ENCODE results near the gene FOXN3. TPM values are rescaled to one million over a fixed set of nuclear protein-coding genes. Genes with fewer than 3 reads are reported as not detected.
A peak's percentile ranks its signal among the peaks of the same experiment; 100 is the strongest.

FOXN3 gene
- total RNA-seq, 2 experiments from 2014 or later = 80.1 to 82.4 TPM

GRCh38 chr14:89270439-89271227 is 146.4 kb downstream of the FOXN3 start:
- no peak overlapping the region for H3K4me3 Mint-ChIP-seq
- peaks cover 40% of the 10 kb centered on the region for H3K36me3 Mint-ChIP-seq
- H3K27ac Mint-ChIP-seq = peak overlapping the region; percentile 17
- peaks cover 1% of the 10 kb centered on the region for H3K9me3 Mint-ChIP-seq
- DNase-seq = no peak
- peaks cover 65% of the 10 kb centered on the region for H3K4me1 Mint-ChIP-seq
- no peaks in the 10 kb centered on the region for H3K27me3 Mint-ChIP-seq

- Mint-ChIP-seq H3K9me3 (no peaks in the 10 kb centered on the region), H3K27ac (no peak overlapping the region), H3K36me3 (peaks cover 35% of the 10 kb centered on the region), H3K27me3 (no peaks in the 10 kb centered on the region), H3K4me1 (peaks cover 64% of the 10 kb centered on the region), H3K4me3 (no peak overlapping the region)
- no peak for DNase-seq
These were observed 147.6 kb downstream of the FOXN3 start for GRCh38 chr14:89269404-89269803.

GRCh38 chr14:89268514-89268913 is 148.5 kb downstream of the FOXN3 start:
- peaks cover 34% of the 10 kb centered on the region for H3K36me3 Mint-ChIP-seq
- H3K27me3 Mint-ChIP-seq = no peaks in the 10 kb centered on the region
- H3K9me3 Mint-ChIP-seq = peaks cover 4% of the 10 kb centered on the region
- no peak overlapping the region for H3K4me3 Mint-ChIP-seq
- no peak overlapping the region for H3K27ac Mint-ChIP-seq
- DNase-seq = no peak
- peaks cover 61% of the 10 kb centered on the region for H3K4me1 Mint-ChIP-seq

- Mint-ChIP-seq H3K4me1 (peaks cover 55% of the 10 kb centered on the region), H3K9me3 (peaks cover 4% of the 10 kb centered on the region), H3K27ac (no peak overlapping the region), H3K4me3 (no peak overlapping the region), H3K27me3 (no peaks in the 10 kb centered on the region), H3K36me3 (peaks cover 31% of the 10 kb centered on the region)
- DNase-seq = no peak
These were observed 149.4 kb downstream of the FOXN3 start for GRCh38 chr14:89267656-89268055.

GRCh38 chr14:89267163-89267562 is 149.9 kb downstream of the FOXN3 start:
- Mint-ChIP-seq H3K36me3 (peaks cover 33% of the 10 kb centered on the region), H3K27ac (no peak overlapping the region), H3K27me3 (no peaks in the 10 kb centered on the region), H3K9me3 (peaks cover 4% of the 10 kb centered on the region), H3K4me3 (no peak overlapping the region), H3K4me1 (peaks cover 58% of the 10 kb centered on the region)
- DNase-seq = no peak

- H3K27ac Mint-ChIP-seq = no peak overlapping the region
- peaks cover 57% of the 10 kb centered on the region for H3K4me1 Mint-ChIP-seq
- no peaks in the 10 kb centered on the region for H3K27me3 Mint-ChIP-seq
These were observed 150.3 kb downstream of the FOXN3 start for GRCh38 chr14:89266754-89267153.

GRCh38 chr14:89265234-89265633 is 151.8 kb downstream of the FOXN3 start:
- H3K4me3 Mint-ChIP-seq = no peak overlapping the region
- H3K27me3 Mint-ChIP-seq = no peaks in the 10 kb centered on the region
- no peak overlapping the region for H3K27ac Mint-ChIP-seq
- peaks cover 44% of the 10 kb centered on the region for H3K4me1 Mint-ChIP-seq
- H3K9me3 Mint-ChIP-seq = peaks cover 4% of the 10 kb centered on the region
- DNase-seq = no peak
- peaks cover 44% of the 10 kb centered on the region for H3K36me3 Mint-ChIP-seq

More at GRCh38 chr14:89266754-89267153, 150.3 kb downstream of the FOXN3 start:
- no peak for DNase-seq
- peaks cover 4% of the 10 kb centered on the region for H3K9me3 Mint-ChIP-seq
- peaks cover 35% of the 10 kb centered on the region for H3K36me3 Mint-ChIP-seq
- no peak overlapping the region for H3K4me3 Mint-ChIP-seq

- peak overlapping the region; percentile 80 for H3K27ac Mint-ChIP-seq
- H3K36me3 Mint-ChIP-seq = peaks cover 45% of the 10 kb centered on the region
These were observed 152.7 kb downstream of the FOXN3 start for GRCh38 chr14:89264196-89264800.

GRCh38 chr14:89262041-89262440 is 155.0 kb downstream of the FOXN3 start:
- Mint-ChIP-seq H3K27me3 (no peaks in the 10 kb centered on the region), H3K4me1 (peaks cover 38% of the 10 kb centered on the region), H3K36me3 (peaks cover 57% of the 10 kb centered on the region), H3K27ac (peak overlapping the region; percentile 26), H3K4me3 (no peak overlapping the region), H3K9me3 (peaks cover 4% of the 10 kb centered on the region)
- no peak for DNase-seq

More at GRCh38 chr14:89264196-89264800, 152.7 kb downstream of the FOXN3 start:
- Mint-ChIP-seq H3K27me3 (no peaks in the 10 kb centered on the region), H3K9me3 (peaks cover 4% of the 10 kb centered on the region), H3K4me1 (peaks cover 41% of the 10 kb centered on the region), H3K4me3 (peak overlapping the region; percentile 19)
- DNase-seq = no peak

- H3K27me3 Mint-ChIP-seq = no peaks in the 10 kb centered on the region
- DNase-seq = no peak
- no peak overlapping the region for H3K4me3 Mint-ChIP-seq
- peaks cover 56% of the 10 kb centered on the region for H3K36me3 Mint-ChIP-seq
- H3K9me3 Mint-ChIP-seq = peaks cover 4% of the 10 kb centered on the region
- no peak overlapping the region for H3K27ac Mint-ChIP-seq
- peaks cover 41% of the 10 kb centered on the region for H3K4me1 Mint-ChIP-seq
These were observed 156.1 kb downstream of the FOXN3 start for GRCh38 chr14:89260898-89261297.

GRCh38 chr14:89259951-89260609 is 157.0 kb downstream of the FOXN3 start:
- H3K27me3 Mint-ChIP-seq = no peaks in the 10 kb centered on the region
- DNase-seq = no peak
- no peak overlapping the region for H3K27ac Mint-ChIP-seq
- peaks cover 4% of the 10 kb centered on the region for H3K9me3 Mint-ChIP-seq
- H3K36me3 Mint-ChIP-seq = peaks cover 56% of the 10 kb centered on the region
- H3K4me3 Mint-ChIP-seq = no peak overlapping the region
- peaks cover 39% of the 10 kb centered on the region for H3K4me1 Mint-ChIP-seq

GRCh38 chr14:89258728-89259273 is 158.2 kb downstream of the FOXN3 start:
- Mint-ChIP-seq H3K27ac (peak overlapping the region; percentile 67), H3K36me3 (peaks cover 52% of the 10 kb centered on the region), H3K9me3 (no peaks in the 10 kb centered on the region), H3K4me1 (peaks cover 29% of the 10 kb centered on the region), H3K4me3 (no peak overlapping the region), H3K27me3 (no peaks in the 10 kb centered on the region)
- DNase-seq = no peak

GRCh38 chr14:89256951-89257350 is 160.1 kb downstream of the FOXN3 start:
- peaks cover 64% of the 10 kb centered on the region for H3K36me3 Mint-ChIP-seq
- H3K4me1 Mint-ChIP-seq = peaks cover 27% of the 10 kb centered on the region

GRCh38 chr14:89256283-89256682 is 160.8 kb downstream of the FOXN3 start:
- DNase-seq = no peak
- Mint-ChIP-seq H3K9me3 (no peaks in the 10 kb centered on the region), H3K36me3 (peaks cover 63% of the 10 kb centered on the region), H3K4me3 (no peak overlapping the region), H3K27ac (no peak overlapping the region), H3K4me1 (peaks cover 28% of the 10 kb centered on the region), H3K27me3 (no peaks in the 10 kb centered on the region)

More at GRCh38 chr14:89256951-89257350, 160.1 kb downstream of the FOXN3 start:
- Mint-ChIP-seq H3K4me3 (no peak overlapping the region), H3K27me3 (no peaks in the 10 kb centered on the region), H3K27ac (no peak overlapping the region), H3K9me3 (no peaks in the 10 kb centered on the region)
- DNase-seq = no peak

GRCh38 chr14:89255852-89256251 is 161.2 kb downstream of the FOXN3 start:
- no peaks in the 10 kb centered on the region for H3K27me3 Mint-ChIP-seq

More at GRCh38 chr14:89255852-89256251, 161.2 kb downstream of the FOXN3 start:
- H3K4me3 Mint-ChIP-seq = no peak overlapping the region
- H3K27ac Mint-ChIP-seq = no peak overlapping the region
- DNase-seq = no peak
- H3K36me3 Mint-ChIP-seq = peaks cover 63% of the 10 kb centered on the region
- peaks cover 31% of the 10 kb centered on the region for H3K4me1 Mint-ChIP-seq
- peaks cover under 1% of the 10 kb centered on the region for H3K9me3 Mint-ChIP-seq
